GM12878 (cell line): ENCODE results near the gene SAP30L. TPM values are rescaled to one million over a fixed set of nuclear protein-coding genes. Genes with fewer than 3 reads are reported as not detected.

Experiments used
- ATF7 ChIP-seq: fragments of 450-650 bp; IDR thresholded peaks from 2 replicates; pipeline ENCODE4 v1.6.1; 2016; ENCODE audit warnings: low read depth, mild to moderate bottlenecking
- BMI1 ChIP-seq: fragments of 450-650 bp; IDR thresholded peaks from 2 replicates; pipeline ENCODE4 v1.6.1; 2016; ENCODE audit warnings: mild to moderate bottlenecking, moderate library complexity, borderline replicate concordance
- CREM ChIP-seq: IDR thresholded peaks from 2 replicates; pipeline ENCODE4 v1.6.1; 2014; ENCODE audit warnings: antibody characterized with exemption, low read depth
- HDGF ChIP-seq: fragments of 450-650 bp; IDR thresholded peaks from 2 replicates; pipeline ENCODE4 v1.6.1; 2016; ENCODE audit warnings: antibody characterized with exemption
- IRF4 ChIP-seq: IDR thresholded peaks from 2 replicates; pipeline ENCODE4 v1.6.1; 2011; ENCODE audit warnings: low read depth, low read length
- MYC ChIP-seq: IDR thresholded peaks from 2 replicates; pipeline ENCODE4 v1.6.1; 2011; ENCODE audit warnings: mild to moderate bottlenecking, low read length, moderate library complexity, inconsistent platforms; ENCODE audit not compliant: insufficient read depth, insufficient replicate concordance, insufficient read length, severe bottlenecking
- PBX3 ChIP-seq: IDR thresholded peaks from 2 replicates; pipeline ENCODE4 v1.6.1; 2011; ENCODE audit warnings: mild to moderate bottlenecking, low read depth, low read length, moderate library complexity; ENCODE audit not compliant: insufficient replicate concordance
- PML ChIP-seq: IDR thresholded peaks from 2 replicates; pipeline ENCODE4 v1.6.1; 2012; ENCODE audit warnings: low read length, inconsistent platforms
- RCOR1 ChIP-seq: conservative IDR thresholded peaks from 2 replicates; pipeline ENCODE4 v1.6.1; 2012; ENCODE audit warnings: low read depth, low read length, improper control_type of control experiment
- RELB ChIP-seq: fragments of 450-650 bp; IDR thresholded peaks from 2 replicates; pipeline ENCODE4 v1.6.1; 2017; ENCODE audit warnings: low read depth, mild to moderate bottlenecking, moderate library complexity
- RFX5 ChIP-seq: IDR thresholded peaks from 2 replicates; pipeline ENCODE4 v1.6.1; 2011; ENCODE audit warnings: low read depth, low read length, improper control_type of control experiment
- SIN3A ChIP-seq: IDR thresholded peaks from 2 replicates; pipeline ENCODE4 v1.6.1; 2012; ENCODE audit warnings: low read depth, low read length, improper control_type of control experiment
- SMARCA5 ChIP-seq: fragments of 450-650 bp; IDR thresholded peaks from 2 replicates; pipeline ENCODE4 v1.6.1; 2017; ENCODE audit warnings: mild to moderate bottlenecking
- YY1 ChIP-seq: IDR thresholded peaks from 2 replicates; pipeline ENCODE4 v1.6.1; 2011; ENCODE audit warnings: low read depth, mild to moderate bottlenecking, low read length
- ZNF592 ChIP-seq: fragments of 450-650 bp; IDR thresholded peaks from 2 replicates; pipeline ENCODE4 v1.6.1; 2017; ENCODE audit warnings: mild to moderate bottlenecking, moderate library complexity
- polyA plus RNA-seq, 11 experiments: library from polyadenylated mRNA; depleted of rRNA in 4 of 11; unstranded in 6 of 11; stranded (reverse) in 5 of 11; fragments of >200 nt; fragmentation: Nextera tagmentation in 4 of 11; fragmentation: Illumina TruSeq in 1 of 11; extraction: Ambion mirVana in 4 of 11; extraction: Trizol in 1 of 11; gene quantifications; 1 replicate in 1 of 11; 2 replicates in 10 of 11; pipeline versions ENCODE4 v1.2.1 to v1.2.3, GENCODE V29; 2011 to 2016; ENCODE audit warnings: inconsistent platforms in 2 of 11, missing spikeins in 2 of 11, low read depth in 1 of 11
- total RNA-seq, 4 experiments: library from RNA; depleted of rRNA in 3 of 4; stranded (reverse); fragments of >200 nt in 3 of 4; fragmentation: Illumina TruSeq in 1 of 4; extraction: Trizol in 1 of 4; gene quantifications; 2 replicates each; pipeline versions ENCODE4 v1.2.1 to v1.2.3, GENCODE V29; 2013 to 2021

SAP30L gene
- total and polyA plus RNA-seq, 10 of the 15 experiments (the other 5 are each of a cell fraction or from before 2014, with no cell fraction given), result 2.4 to 36.8 (median 15.7) TPM

- no peak for TF ChIP-seq MYC
- no peak for TF ChIP-seq ATF7
- TF ChIP-seq ZNF592, result peak; percentile 67; the same call in 1 of the 2 replicates
- no peak for TF ChIP-seq PML
- no peak for TF ChIP-seq HDGF
- TF ChIP-seq RCOR1, result no peak
- peak; percentile 81 for TF ChIP-seq YY1
- TF ChIP-seq SMARCA5, result peak; percentile 63; the same call in 1 of the 2 replicates
- TF ChIP-seq SIN3A, result 0 out of 2 replicates have a peak, but pooled peaks have one; percentile 26
- TF ChIP-seq PBX3, result no peak
- TF ChIP-seq CREM, result 0 out of 2 replicates have a peak, but pooled peaks have one; percentile 23
- no peak for TF ChIP-seq BMI1
- peak; percentile 31; the same call in 1 of the 2 replicates for TF ChIP-seq IRF4
- TF ChIP-seq RFX5, result no peak
- 0 out of 2 replicates have a peak, but pooled peaks have one; percentile 12 for TF ChIP-seq RELB
These were observed 40.6 kb upstream of the SAP30L start (continued) for GRCh38 chr5:154405078-154405792.
